GM21723 (cell line): Measurements from ENCODE around the gene CARMIL1.

ENCODE experiments used
- ATAC-seq: cut with Tn5 transposase; IDR thresholded peaks from one replicate; pipeline ENCODE4 v1.9.1; 2021; ENCODE audit warnings: mild to moderate bottlenecking, moderate library complexity; ENCODE audit not compliant: unreplicated experiment

CARMIL1 gene

GRCh38 chr6:25332655-25333071, 53.5 kb downstream of the CARMIL1 start:
- no peak for ATAC-seq

- ATAC-seq = no peak
Measured at GRCh38 chr6:25333471-25333870, 54.3 kb downstream of the CARMIL1 start.

GRCh38 chr6:25334793-25335192, 55.6 kb downstream of the CARMIL1 start:
- ATAC-seq = no peak

GRCh38 chr6:25336996-25337395, 57.8 kb downstream of the CARMIL1 start:
- ATAC-seq = no peak

GRCh38 chr6:25337431-25337830, 58.3 kb downstream of the CARMIL1 start:
- no peak for ATAC-seq

- ATAC-seq = no peak
Measured at GRCh38 chr6:25340431-25341202, 61.4 kb downstream of the CARMIL1 start.

- no peak for ATAC-seq
Measured at GRCh38 chr6:25341203-25341552, 62.0 kb downstream of the CARMIL1 start.

- ATAC-seq = no peak
Measured at GRCh38 chr6:25341923-25342619, 62.9 kb downstream of the CARMIL1 start.

GRCh38 chr6:25342802-25343201, 63.6 kb downstream of the CARMIL1 start:
- no peak for ATAC-seq

GRCh38 chr6:25343984-25344383, 64.8 kb downstream of the CARMIL1 start:
- ATAC-seq = no peak

GRCh38 chr6:25344827-25345226, 65.7 kb downstream of the CARMIL1 start:
- no peak for ATAC-seq

- no peak for ATAC-seq
Measured at GRCh38 chr6:25346064-25346463, 66.9 kb downstream of the CARMIL1 start.

GRCh38 chr6:25350573-25350972, 71.4 kb downstream of the CARMIL1 start:
- ATAC-seq = no peak

- ATAC-seq = no peak
Measured at GRCh38 chr6:25351485-25351884, 72.3 kb downstream of the CARMIL1 start.

- ATAC-seq = no peak
Measured at GRCh38 chr6:25352285-25352684, 73.1 kb downstream of the CARMIL1 start.

- no peak for ATAC-seq
Measured at GRCh38 chr6:25354078-25354932, 75.1 kb downstream of the CARMIL1 start.

- no peak for ATAC-seq
Measured at GRCh38 chr6:25359191-25359861, 80.2 kb downstream of the CARMIL1 start.

- no peak for ATAC-seq
Measured at GRCh38 chr6:25359891-25360290, 80.7 kb downstream of the CARMIL1 start.

GRCh38 chr6:25360621-25361020, 81.4 kb downstream of the CARMIL1 start:
- ATAC-seq = no peak

GRCh38 chr6:25363427-25363826, 84.3 kb downstream of the CARMIL1 start:
- ATAC-seq = no peak

GRCh38 chr6:25365154-25365553, 86.0 kb downstream of the CARMIL1 start:
- ATAC-seq = no peak
